NB4 (cell line): Measurements from ENCODE around the gene CIC.

Experiments
- DNase-seq: peaks from one replicate; pipeline ENCODE4 v3.0.0; 2010; ENCODE audit warnings: low read depth
- H3K4me3 ChIP-seq: one replicate; pipeline ENCODE4 v1.5.1; 2011; ENCODE audit warnings: mild to moderate bottlenecking, low read depth, low read length, moderate library complexity
- CTCF ChIP-seq: IDR thresholded peaks from one replicate; pipeline ENCODE4 v1.5.1; 2012; ENCODE audit warnings: low read depth, low read length
- MAX ChIP-seq: IDR thresholded peaks from 2 replicates; pipeline ENCODE4 v1.6.1; 2011; ENCODE audit warnings: low read depth, low read length
- MYC ChIP-seq: IDR thresholded peaks from 2 replicates; pipeline ENCODE4 v1.6.1; 2011; ENCODE audit warnings: low read depth, low read length
- POLR2A ChIP-seq: IDR thresholded peaks from 2 replicates; pipeline ENCODE4 v1.6.1; 2011; ENCODE audit warnings: mild to moderate bottlenecking; ENCODE audit not compliant: insufficient read length; ENCODE audit errors: extremely low read depth

Gene CIC

GRCh38 chr19:42286349-42287016 is 17.4 kb downstream of the CIC start:
- no peak overlapping the region for H3K4me3 ChIP-seq

GRCh38 chr19:42287017-42287826 is 18.2 kb downstream of the CIC start:
- H3K4me3 ChIP-seq, result no peak overlapping the region
- no peak for DNase-seq

More at GRCh38 chr19:42286349-42287016, 17.4 kb downstream of the CIC start:
- DNase-seq, result no peak
- no peak for TF ChIP-seq POLR2A
- no peak for TF ChIP-seq MAX
- TF ChIP-seq MYC, result no peak
- no peak for TF ChIP-seq CTCF

GRCh38 chr19:42287827-42288107 is 18.7 kb downstream of the CIC start:
- TF ChIP-seq CTCF (no peak), POLR2A (no peak), MAX (no peak), MYC (no peak)
- no peak for DNase-seq

More at GRCh38 chr19:42287017-42287826, 18.2 kb downstream of the CIC start:
- TF ChIP-seq POLR2A (no peak), CTCF (no peak), MAX (no peak), MYC (no peak)

GRCh38 chr19:42288387-42288786 is 19.3 kb downstream of the CIC start:
- H3K4me3 ChIP-seq, result no peak overlapping the region
- no peak for DNase-seq
- TF ChIP-seq POLR2A, result no peak
- TF ChIP-seq CTCF, result no peak
- no peak for TF ChIP-seq MAX
- TF ChIP-seq MYC, result no peak

More at GRCh38 chr19:42287827-42288107, 18.7 kb downstream of the CIC start:
- no peak overlapping the region for H3K4me3 ChIP-seq

- no peak overlapping the region for H3K4me3 ChIP-seq
- DNase-seq, result no peak
- TF ChIP-seq POLR2A (no peak), MYC (no peak), MAX (no peak)
Observed at GRCh38 chr19:42288881-42289555, 20.0 kb downstream of the CIC start.
